Adrenal gland (tissue), 12 donors: ENCODE results near the gene KRTAP10-3. TPM values are rescaled to one million over a fixed set of nuclear protein-coding genes. Genes with fewer than 3 reads are reported as not detected.
"Not testable (repeated sequence)": the region's sequence is repeated elsewhere in the genome, so short reads cannot be mapped to it uniquely, and the experiment has no call there.

Experiments
- DNase-seq, 7 donors: peaks; one replicate each; pipeline ENCODE4 v3.0.0-alpha.2; 2019 to 2020
- H3K27ac ChIP-seq, 5 donors: fragments of 200-600 bp; sonication (generic) in 4 of 5; 1 replicate in 3 of 5; 2 replicates in 2 of 5; pipeline versions ENCODE4 v1.5.1 to v1.8.0; 2016 to 2020; ENCODE audit warnings: mild to moderate bottlenecking in 1 of 5
- H3K27me3 ChIP-seq: fragments of 200-600 bp; 2 replicates; pipeline ENCODE4 v1.8.0; 2021
- H3K36me3 ChIP-seq, 2 donors: fragments of 200-600 bp; replicated peaks in 1 of 2; 1 replicate in 1 of 2; 2 replicates in 1 of 2; pipeline versions ENCODE4 v1.5.1 to v1.8.0; 2018 to 2022
- H3K4me1 ChIP-seq, 2 donors: fragments of 200-600 bp; replicated peaks in 1 of 2; 1 replicate in 1 of 2; 2 replicates in 1 of 2; pipeline versions ENCODE4 v1.5.1 to v1.8.0; 2018 to 2021
- H3K4me3 ChIP-seq, 4 donors: fragments of 200-600 bp; sonication (generic) in 3 of 4; one replicate each; pipeline ENCODE4 v1.5.1; 2016 to 2018
- H3K9me3 ChIP-seq, 3 donors: fragments of 200-600 bp; sonication (generic) in 1 of 3; replicated peaks in 1 of 3; 1 replicate in 2 of 3; 2 replicates in 1 of 3; pipeline versions ENCODE4 v1.5.1 to v1.8.0; 2016 to 2021
- CTCF ChIP-seq, 6 experiments: fragments of 450-650 bp in 4 of 6; fragments of 200-600 bp in 2 of 6; sonication (generic) in 1 of 6; IDR thresholded peaks; 1 replicate in 5 of 6; 2 replicates in 1 of 6; pipeline versions ENCODE4 v1.5.1 to v1.8.0; 2016 to 2021; ENCODE audit warnings: antibody characterized with exemption in 6 of 6, mild to moderate bottlenecking in 2 of 6, moderate library complexity in 1 of 6
- POLR2A ChIP-seq, 2 donors: fragments of 450-650 bp; IDR thresholded peaks; one replicate each; pipeline ENCODE4 v1.6.1; 2017; ENCODE audit warnings: antibody characterized with exemption in 2 of 2, mild to moderate bottlenecking in 2 of 2, moderate library complexity in 1 of 2
- WGBS, 4 donors: extraction: QIAGEN DNeasy Blood & Tissue Kit in 2 of 4; methylation state at CpG; one replicate each; pipeline versions ENCODE4 v1.1.5 to v1.1.7; 2013 to 2017; 5-methylcytosine and 5-hydroxymethylcytosine counted together
- intact Hi-C, 2 donors: fragments of 100-400 bp; cut with DNase I; formaldehyde crosslinking; loops; one replicate each; pipeline versions ENCODE4 v1.14.1 to v1.15.0; 2022 to 2023
- polyA plus RNA-seq, 3 donors: library from polyadenylated mRNA; stranded (reverse); fragments of 200-250 nt in 2 of 3; fragments of 350-450 nt in 1 of 3; fragmentation: Illumina TruSeq in 1 of 3; extraction: RNeasy Lipid Tissue Mini Kit (QIAGEN cat#74804) in 1 of 3; gene quantifications; one replicate each; pipeline ENCODE4 v1.2.3, GENCODE V29; 2013 to 2014
- total RNA-seq, 9 donors: library from RNA; depleted of rRNA in 4 of 9; stranded (reverse); fragments of >200 nt in 4 of 9; fragments of 120-200 nt in 1 of 9; fragmentation: NEBNext Ultra II Directional in 1 of 9; extraction: Animal tissue kit (Norgen Biotek cat#: 25700) in 1 of 9; gene quantifications; one replicate each; pipeline versions ENCODE4 v1.1.0 to v1.2.4, GENCODE V29; 2013 to 2023
- donor health status: healthy with polysubstance abuse.
- donor health status: Bipolar disorder and iron deficiency.
- donor health status: DM: yes; HTN: yes; CAD: no.
- donor health status: DM: no; HTN: no; CAD: no.
- donor health status: DM: no; HTN: no; CAD: no.
- donor health status: DM: yes; HTN: yes; CAD: no.

Gene KRTAP10-3
- total and polyA plus RNA-seq, 12 donors: not detected

- no peaks in the 10 kb centered on the region for H3K36me3 ChIP-seq
- WGBS, 4 donors: 0 to 45% (median 18%) methylated on average over 1 of the region's 1 CpG
- H3K27me3 ChIP-seq: no peaks in the 10 kb centered on the region
- no peak overlapping the region for H3K4me3 ChIP-seq
- TF ChIP-seq CTCF (IDR thresholded peaks at IDR 0.05) (no peak), POLR2A (IDR thresholded peaks at IDR 0.05) (no peak)
- intact Hi-C loops: no loop called here
- no peak for DNase-seq
- no peak overlapping the region for H3K27ac ChIP-seq
- H3K9me3 ChIP-seq: no peaks in the 10 kb centered on the region
- no peaks in the 10 kb centered on the region for H3K4me1 ChIP-seq
These were observed 6.4 kb upstream of the KRTAP10-3 start for GRCh38 chr21:44564886-44565598.

DNA sequence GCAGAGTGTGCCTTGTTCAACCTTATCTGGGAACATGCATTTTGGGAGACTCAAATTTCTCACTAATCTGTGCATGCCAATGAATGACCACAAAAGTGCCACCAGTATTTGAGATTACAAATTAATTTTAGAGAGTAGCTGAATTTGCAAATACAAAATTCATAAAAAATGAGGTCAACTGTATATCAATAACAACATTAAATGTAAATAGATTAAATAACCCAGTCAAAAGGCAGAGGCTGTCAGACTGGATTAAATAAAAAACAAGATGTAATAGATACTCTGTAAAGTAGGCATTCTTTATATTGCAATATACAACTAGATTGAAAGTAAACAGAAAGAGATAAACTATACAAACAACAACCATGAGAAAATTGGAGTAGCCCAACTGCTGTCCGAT is 5.5 kb upstream of the KRTAP10-3 start:
- no peak overlapping the region for H3K27ac ChIP-seq
- no peak overlapping the region for H3K4me3 ChIP-seq
- TF ChIP-seq CTCF (IDR thresholded peaks at IDR 0.05) (no peak), POLR2A (IDR thresholded peaks at IDR 0.05) (no peak)
- H3K36me3 ChIP-seq: no peaks in the 10 kb centered on the region
- no peak for DNase-seq
- H3K27me3 ChIP-seq: no peaks in the 10 kb centered on the region
- no peaks in the 10 kb centered on the region for H3K4me1 ChIP-seq
- intact Hi-C loops: no loop called here
- WGBS, 4 donors: 84 to 98% (median 88%) methylated on average over 1 of the region's 1 CpG
- no peaks in the 10 kb centered on the region for H3K9me3 ChIP-seq

DNA sequence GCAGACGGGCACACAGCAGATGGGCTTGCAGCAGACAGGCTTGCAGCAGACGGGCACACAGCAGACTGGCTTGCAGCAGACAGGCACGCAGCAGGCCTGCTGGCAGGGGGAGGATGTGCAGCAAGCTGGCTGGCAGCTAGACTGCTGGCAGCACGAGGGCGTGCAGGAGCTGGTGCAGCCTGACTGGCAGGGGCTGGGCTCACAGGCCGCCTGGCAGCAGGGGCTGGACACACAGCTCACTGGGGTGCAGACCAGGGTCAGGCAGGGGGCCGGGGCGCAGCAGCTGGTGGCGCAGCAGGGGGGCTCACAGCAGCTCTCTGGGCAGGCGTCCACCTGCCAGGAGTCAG is 293 bp downstream of the KRTAP10-3 start:
- not testable (repeated sequence) for H3K27ac ChIP-seq, H3K9me3 ChIP-seq, H3K4me1 ChIP-seq, H3K27me3 ChIP-seq, H3K4me3 ChIP-seq, H3K36me3 ChIP-seq, DNase-seq
- WGBS, 4 donors: 46 to 73% (median 61%) methylated on average over 2 to 10 of the region's 10 CpGs
- intact Hi-C loops: loop anchor here in 1 of 2 donors (10.0 kb wide), 1 partner anchor 196 kb away; no protein-coding TSS in a partner anchor

- intact Hi-C loops: loop anchor here in 1 of 2 donors (10.0 kb wide), 1 partner anchor 197 kb away; no protein-coding TSS in a partner anchor
- H3K4me3 ChIP-seq: no peak overlapping the region
- peaks cover 8% of the 10 kb centered on the region for H3K27me3 ChIP-seq
- WGBS, 4 donors: 41 to 56% (median 45%) methylated on average over 19 to 30 of the region's 30 CpGs
- H3K4me1 ChIP-seq: no peaks in the 10 kb centered on the region
- H3K27ac ChIP-seq: no peak overlapping the region
- TF ChIP-seq CTCF (IDR thresholded peaks at IDR 0.05): no peak
- no peak for TF ChIP-seq POLR2A (IDR thresholded peaks at IDR 0.05)
- H3K36me3 ChIP-seq: no peaks in the 10 kb centered on the region
- DNase-seq: peak in 1 of 7 donors; percentile 29
- H3K9me3 ChIP-seq: no peaks in the 10 kb centered on the region
These were observed 885 bp downstream of the KRTAP10-3 start for GRCh38 chr21:44557491-44558328.
